BLaER1 treated with 17β-estradiol and CSF1 and Interleukin-3, amounts not matched to agents 10 nM and 100 nM (cell line): ENCODE results near the gene ACY1.
A peak's percentile ranks its signal among the peaks of the same experiment; 100 is the strongest.
"Not testable (repeated sequence)": the region's sequence is repeated elsewhere in the genome, so short reads cannot be mapped to it uniquely, and the experiment has no call there.

Source experiments
- H3K27ac ChIP-seq, 11 experiments: shearing (Covaris generic); formaldehyde crosslinking; 2 replicates each; pipeline ENCODE4 v1.8.1; 2022
- H3K27me3 ChIP-seq, 11 experiments: shearing (Covaris generic); formaldehyde crosslinking; 2 replicates each; pipeline ENCODE4 v1.8.1; 2022
- H3K36me3 ChIP-seq, 11 experiments: shearing (Covaris generic); formaldehyde crosslinking; 2 replicates each; pipeline ENCODE4 v1.8.1; 2022
- H3K4me1 ChIP-seq, 10 experiments: shearing (Covaris generic); formaldehyde crosslinking; 2 replicates each; pipeline ENCODE4 v1.8.1; 2022
- H3K4me2 ChIP-seq, 11 experiments: shearing (Covaris generic); formaldehyde crosslinking; 2 replicates each; pipeline ENCODE4 v1.8.1; 2022
- H3K4me3 ChIP-seq, 10 experiments: shearing (Covaris generic); formaldehyde crosslinking; 2 replicates each; pipeline ENCODE4 v1.8.1; 2022
- H3K9ac ChIP-seq, 11 experiments: shearing (Covaris generic); formaldehyde crosslinking; 2 replicates each; pipeline ENCODE4 v1.8.1; 2022
- H3K9me3 ChIP-seq, 11 experiments: shearing (Covaris generic); formaldehyde crosslinking; replicated peaks in 1 of 11; 2 replicates each; pipeline ENCODE4 v1.8.1; 2022
- H4K20me1 ChIP-seq, 11 experiments: shearing (Covaris generic); formaldehyde crosslinking; 2 replicates each; pipeline ENCODE4 v1.8.1; 2022
- Cebpa-rat ChIP-seq, 11 experiments: shearing (Covaris generic); IDR thresholded peaks; 2 replicates each; pipeline ENCODE4 v1.8.1; 2022

The ACY1 gene

DNA sequence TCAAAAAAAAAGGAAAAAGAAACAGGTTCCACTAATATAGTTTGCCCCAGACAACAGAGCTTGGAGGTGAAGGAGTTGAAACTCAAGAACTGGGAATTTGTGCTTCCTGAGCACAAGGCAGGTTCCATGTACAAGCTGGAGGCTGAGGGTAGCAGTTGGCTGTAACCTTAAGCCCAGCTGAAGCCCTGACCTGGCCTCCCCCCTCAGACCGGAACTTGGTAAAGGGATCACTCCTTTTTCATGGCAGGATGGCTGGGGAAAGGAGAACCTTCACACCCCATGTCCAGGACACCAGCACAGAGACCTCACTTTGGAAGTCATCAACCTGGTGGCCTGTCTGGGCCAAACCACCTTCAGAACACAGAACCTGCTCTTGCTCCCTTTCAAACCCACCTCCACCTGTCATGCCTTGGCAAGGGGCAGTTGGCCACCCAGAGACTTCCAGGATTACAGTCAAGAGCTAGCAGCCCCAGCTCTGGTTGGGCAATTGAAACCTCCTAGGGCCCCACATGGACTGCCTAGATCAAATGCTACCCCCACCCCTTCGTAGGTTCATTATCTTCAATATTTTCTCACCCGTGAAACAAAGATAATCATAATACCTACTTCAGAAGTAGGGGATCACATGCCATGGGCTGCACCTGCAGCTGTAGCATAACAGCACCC is 8.8 kb downstream of the ACY1 start:
- no peaks in the 10 kb centered on the region for H3K27me3 ChIP-seq
- peaks cover 37 to 46% (median 38%) of the 10 kb centered on the region in 10 experiments for H3K4me1 ChIP-seq
- peak overlapping the region in 10 of 11 experiments; percentile 3 to 96 (median 49); a peak in 13 of 22 replicates for H3K27ac ChIP-seq
- no peak for TF ChIP-seq Cebpa-rat (IDR thresholded peaks at IDR 0.05)
- no peaks in the 10 kb centered on the region for H3K9me3 ChIP-seq
- peak overlapping the region; percentile 7 to 99 (median 72); a peak in 18 of 22 replicates for H3K9ac ChIP-seq
- peaks cover 40 to 51% (median 42%) of the 10 kb centered on the region in 11 experiments for H3K36me3 ChIP-seq
- peak overlapping the region; percentile 65 to 100 (median 100) for H3K4me2 ChIP-seq
- peaks cover 35 to 79% (median 60%) of the 10 kb centered on the region in 11 experiments; a peak in 21 of 22 replicates for H4K20me1 ChIP-seq
- H3K4me3 ChIP-seq, result peak overlapping the region in 6 of 10 experiments; percentile 19 to 94 (median 66); a peak in 8 of 20 replicates

DNA sequence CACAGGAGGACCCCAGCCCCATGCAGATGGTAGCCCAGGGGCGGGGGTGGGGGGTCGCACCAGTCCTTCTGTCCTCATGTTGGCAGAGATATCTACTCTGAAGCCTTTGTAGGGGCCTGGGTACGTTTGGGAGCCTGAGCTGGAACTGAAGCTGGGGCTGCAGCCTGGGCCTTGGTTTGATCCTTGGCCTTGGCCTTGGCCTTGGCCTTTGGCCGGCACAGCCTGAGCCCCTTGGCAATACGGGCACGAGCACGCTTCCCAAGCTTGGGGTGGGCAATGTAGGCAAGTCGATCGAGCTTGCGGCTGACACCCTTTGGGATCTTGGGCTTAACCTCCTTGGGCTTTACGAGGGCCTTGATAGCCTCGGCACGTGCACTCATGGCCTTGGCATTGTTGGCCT is 10.3 kb downstream of the ACY1 start:
- H3K9ac ChIP-seq, result peak overlapping the region; percentile 94 to 99 (median 97); a peak in 21 of 22 replicates
- peaks cover 40 to 51% (median 42%) of the 10 kb centered on the region in 11 experiments for H3K36me3 ChIP-seq
- H4K20me1 ChIP-seq, result peaks cover 35 to 64% (median 57%) of the 10 kb centered on the region in 11 experiments; a peak in 21 of 22 replicates
- not testable (repeated sequence) for H3K9me3 ChIP-seq, H3K27me3 ChIP-seq
- peaks cover 37 to 46% (median 38%) of the 10 kb centered on the region in 10 experiments for H3K4me1 ChIP-seq
- peak overlapping the region in 5 of 11 experiments; percentile 91 to 96 (median 95); a peak in 8 of 22 replicates for H3K27ac ChIP-seq
- peak overlapping the region in 9 of 10 experiments; percentile 81 to 97 (median 90); a peak in 16 of 20 replicates for H3K4me3 ChIP-seq
- peak overlapping the region; percentile 97 to 100 (median 100) for H3K4me2 ChIP-seq

DNA sequence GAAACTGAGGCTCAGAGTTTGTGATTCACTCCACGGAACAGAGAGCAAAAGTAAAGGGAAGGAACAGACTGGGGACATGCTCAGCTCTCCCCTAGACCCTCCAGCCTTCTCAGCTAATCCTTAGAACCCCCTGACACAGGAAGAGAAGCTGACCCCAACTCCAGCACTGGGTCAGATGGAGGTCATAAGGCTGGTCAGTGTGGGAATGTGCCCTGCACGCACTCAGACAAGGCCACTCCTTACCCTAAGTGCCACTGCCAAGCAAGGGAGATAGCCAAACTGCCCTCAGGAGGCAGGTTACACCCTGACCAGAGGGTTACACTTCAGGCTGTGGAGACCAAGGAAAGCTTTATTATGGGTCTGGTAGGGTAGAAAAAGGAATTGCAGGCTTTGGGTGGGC is 11.2 kb downstream of the ACY1 start:
- Histone ChIP-seq H4K20me1 (peaks cover 35 to 56% (median 48%) of the 10 kb centered on the region in 11 experiments; a peak in 21 of 22 replicates), H3K4me3 (peak overlapping the region; percentile 75 to 97 (median 90)), H3K36me3 (peaks cover 40 to 51% (median 42%) of the 10 kb centered on the region in 11 experiments), H3K9ac (peak overlapping the region; percentile 94 to 99 (median 97)), H3K4me2 (peak overlapping the region; percentile 97 to 100 (median 100)), H3K9me3 (no peaks in the 10 kb centered on the region), H3K27me3 (no peaks in the 10 kb centered on the region), H3K4me1 (peaks cover 37 to 46% (median 38%) of the 10 kb centered on the region in 10 experiments), H3K27ac (peak overlapping the region; percentile 85 to 98 (median 95))
- TF ChIP-seq Cebpa-rat (IDR thresholded peaks at IDR 0.05), result no peak

DNA sequence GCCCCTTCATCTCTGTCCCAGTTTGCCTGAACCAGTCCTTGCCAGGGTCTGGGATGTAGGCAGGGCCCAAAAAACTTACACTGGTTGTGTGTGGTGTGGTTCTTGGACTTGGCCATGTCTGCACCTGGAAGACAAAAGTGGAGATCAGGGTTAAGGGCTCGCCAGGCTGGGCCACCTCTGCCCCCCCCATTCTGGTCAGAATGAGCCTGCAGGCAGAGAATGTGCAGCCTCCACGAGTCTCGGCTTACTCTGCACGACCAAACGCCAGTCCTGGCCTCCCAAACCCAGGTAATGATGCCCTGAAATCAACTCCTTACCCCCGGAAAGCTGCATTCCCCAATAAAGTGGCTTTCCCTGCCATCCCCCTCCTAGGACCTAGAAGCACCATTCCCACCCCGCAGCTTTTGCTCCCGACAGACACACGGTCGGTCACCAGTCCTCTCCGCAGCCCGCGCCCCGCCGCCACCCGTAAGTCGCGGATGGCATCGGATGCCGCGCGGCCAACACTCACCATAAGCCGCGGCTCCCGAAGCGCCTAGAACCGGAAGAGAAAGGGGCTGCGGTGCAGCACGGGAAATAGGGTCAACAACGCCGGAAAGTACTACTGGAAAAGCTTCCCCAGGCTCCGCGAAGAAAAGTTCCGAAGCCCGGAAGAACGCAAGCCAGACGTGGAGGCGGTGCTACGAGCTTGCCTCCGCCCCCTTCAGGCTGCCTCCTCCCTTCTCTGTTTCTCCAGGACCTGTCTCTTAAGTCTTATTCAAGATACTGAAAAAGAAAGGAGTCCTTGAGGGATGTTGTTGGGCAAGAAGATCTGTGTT is 12.2 kb downstream of the ACY1 start, which contains the start of gene RPL29:
TSS of gene RPL29 (minus strand) at position 550 of the 818 bp plus-strand sequence. CDS start at position 116, 434 bp downstream.
- H3K36me3 ChIP-seq, result peaks cover 40 to 45% (median 42%) of the 10 kb centered on the region in 11 experiments
- H3K4me2 ChIP-seq, result peak within 1 kb of the TSS; percentile 97 to 100 (median 100)
- peak within 1 kb of the TSS; percentile 85 to 98 (median 95) for H3K27ac ChIP-seq
- no peaks in the 10 kb centered on the region for H3K9me3 ChIP-seq
- peak within 1 kb of the TSS; percentile 94 to 99 (median 97) for H3K9ac ChIP-seq
- H3K4me3 ChIP-seq, result peak within 1 kb of the TSS; percentile 75 to 97 (median 90)
- H4K20me1 ChIP-seq, result peaks cover 33 to 45% (median 39%) of the 10 kb centered on the region in 11 experiments; a peak in 21 of 22 replicates
- peaks cover 37 to 48% (median 44%) of the 10 kb centered on the region in 10 experiments for H3K4me1 ChIP-seq
- no peaks in the 10 kb centered on the region for H3K27me3 ChIP-seq
- TF ChIP-seq Cebpa-rat (IDR thresholded peaks at IDR 0.05), result no peak

DNA sequence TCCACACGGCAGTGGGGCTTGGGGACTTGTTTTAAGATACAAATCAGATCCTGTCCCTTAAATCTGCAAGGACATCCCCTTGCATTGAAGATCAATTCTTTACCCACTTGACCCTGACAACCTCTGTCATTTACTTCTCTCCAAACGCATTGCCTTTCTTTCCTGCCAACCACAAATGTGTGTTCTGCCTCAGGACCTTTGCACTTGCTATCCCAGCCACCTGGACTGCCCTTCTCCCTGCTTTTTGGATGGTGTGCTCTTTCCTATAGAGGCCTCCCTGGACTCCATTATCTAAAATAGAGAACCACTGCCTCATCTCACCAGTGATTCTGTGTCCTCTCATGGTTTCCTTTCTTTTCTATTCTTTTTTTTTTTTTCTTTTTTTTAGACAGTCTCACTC is 13.8 kb downstream of the ACY1 start:
- Histone ChIP-seq H4K20me1 (peaks cover 20 to 29% (median 26%) of the 10 kb centered on the region in 11 experiments; a peak in 20 of 22 replicates), H3K36me3 (peaks cover 29 to 32% (median 31%) of the 10 kb centered on the region in 11 experiments), H3K4me1 (peaks cover 28 to 52% (median 46%) of the 10 kb centered on the region in 10 experiments), H3K4me2 (no peak overlapping the region), H3K9ac (0 out of 22 replicates have a peak overlapping the region, but pooled peaks of 1 of the 11 experiments have one; percentile 30), H3K4me3 (no peak overlapping the region), H3K27ac (no peak overlapping the region), H3K9me3 (no peaks in the 10 kb centered on the region), H3K27me3 (no peaks in the 10 kb centered on the region)
- no peak for TF ChIP-seq Cebpa-rat (IDR thresholded peaks at IDR 0.05)

DNA sequence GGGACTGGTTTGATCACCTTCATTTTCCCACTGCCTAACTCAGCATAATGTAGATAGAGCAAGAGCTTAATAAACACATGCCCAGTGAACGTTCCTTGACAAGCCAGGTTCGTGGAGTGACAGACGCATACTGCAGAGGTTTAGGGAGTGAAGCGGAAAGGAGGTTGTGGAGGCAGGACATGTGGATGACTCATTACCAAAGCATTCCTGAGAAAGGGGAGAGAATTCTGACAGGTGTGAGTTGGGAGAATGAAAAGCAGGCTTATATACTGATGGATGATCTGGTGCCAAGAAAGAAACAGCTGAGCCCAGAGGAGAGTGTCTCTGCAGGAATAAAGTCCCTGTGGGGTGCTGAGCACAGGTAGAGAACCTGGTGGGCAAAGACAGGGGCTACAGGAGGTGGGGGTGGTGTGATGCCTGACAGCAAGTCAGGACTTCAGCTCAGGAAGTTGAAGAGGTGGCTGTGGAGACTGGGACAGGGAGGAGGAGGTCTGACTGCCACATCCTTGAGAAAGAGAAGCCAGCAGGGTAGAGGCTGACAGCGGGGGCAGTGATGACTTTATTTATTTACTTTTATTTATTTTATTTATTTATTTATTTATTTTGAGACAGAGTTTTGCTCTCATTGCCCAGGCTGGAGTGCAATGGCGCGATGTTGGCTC is 14.7 kb downstream of the ACY1 start:
- no peaks in the 10 kb centered on the region for H3K27me3 ChIP-seq
- no peak overlapping the region for H3K4me3 ChIP-seq
- peak overlapping the region in 2 of 11 experiments; percentile 10 to 51; a peak in 3 of 22 replicates for H3K9ac ChIP-seq
- no peak overlapping the region for H3K27ac ChIP-seq
- no peaks in the 10 kb centered on the region for H3K9me3 ChIP-seq
- no peak overlapping the region for H3K4me2 ChIP-seq
- peaks cover 20 to 23% (median 22%) of the 10 kb centered on the region in 11 experiments for H3K36me3 ChIP-seq
- no peak for TF ChIP-seq Cebpa-rat (IDR thresholded peaks at IDR 0.05)
- H4K20me1 ChIP-seq, result peaks cover 12 to 20% (median 17%) of the 10 kb centered on the region in 11 experiments; a peak in 18 of 22 replicates
- H3K4me1 ChIP-seq, result peaks cover 20 to 52% (median 39%) of the 10 kb centered on the region in 10 experiments

DNA sequence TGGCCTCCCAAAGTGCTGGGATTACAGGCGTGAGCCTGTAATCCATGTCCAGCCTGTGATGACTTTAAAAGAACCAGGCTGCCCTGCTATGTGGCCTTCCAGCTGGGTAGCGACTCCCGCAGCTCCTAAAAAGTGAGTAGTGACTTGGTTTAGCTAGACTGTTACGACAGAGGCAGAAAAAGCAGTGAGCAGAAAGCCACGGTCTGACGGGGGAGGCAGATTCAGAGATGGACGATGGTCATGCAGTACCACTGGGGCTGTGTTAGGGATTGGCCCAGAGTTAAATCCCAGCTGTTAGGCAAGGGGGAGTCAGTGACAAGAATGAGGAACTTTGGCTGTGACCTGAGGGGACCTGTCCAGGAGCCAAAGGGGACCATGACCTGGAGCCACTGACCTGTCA is 15.4 kb downstream of the ACY1 start:
- no peak overlapping the region for H3K27ac ChIP-seq
- peaks cover 5 to 13% (median 10%) of the 10 kb centered on the region in 11 experiments; a peak in 16 of 22 replicates for H4K20me1 ChIP-seq
- peak overlapping the region in 1 of 11 experiments; percentile 40; a peak in 1 of 22 replicates for H3K9ac ChIP-seq
- peaks cover 12 to 49% (median 32%) of the 10 kb centered on the region in 10 experiments for H3K4me1 ChIP-seq
- H3K27me3 ChIP-seq, result no peaks in the 10 kb centered on the region
- no peak overlapping the region for H3K4me3 ChIP-seq
- no peak for TF ChIP-seq Cebpa-rat (IDR thresholded peaks at IDR 0.05)
- peaks cover 14 to 16% (median 15%) of the 10 kb centered on the region in 11 experiments for H3K36me3 ChIP-seq
- no peaks in the 10 kb centered on the region for H3K9me3 ChIP-seq
- H3K4me2 ChIP-seq, result no peak overlapping the region

DNA sequence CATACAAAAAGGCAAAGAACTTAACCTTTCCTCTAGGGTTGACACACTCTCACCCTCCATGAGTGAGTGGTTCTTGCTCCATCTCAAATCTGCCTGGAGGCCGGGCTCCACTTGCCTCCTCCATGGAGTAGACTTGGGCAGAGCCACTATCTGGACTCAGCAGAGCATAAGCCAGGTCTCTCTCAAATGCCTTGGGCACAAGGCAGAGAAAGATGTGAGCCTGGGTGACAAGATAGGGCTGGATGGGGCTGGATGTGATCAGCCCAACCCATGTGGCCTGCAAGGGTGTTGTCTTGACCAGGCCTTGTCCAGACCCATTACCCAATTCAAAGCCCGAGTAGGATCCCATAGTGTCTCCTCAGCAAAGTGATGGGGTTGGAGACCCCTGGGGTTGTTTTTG is 16.5 kb downstream of the ACY1 start:
- no peak for TF ChIP-seq Cebpa-rat (IDR thresholded peaks at IDR 0.05)
- Histone ChIP-seq H3K27ac (no peak overlapping the region), H3K4me1 (peaks cover 12 to 49% (median 32%) of the 10 kb centered on the region in 10 experiments), H3K4me3 (no peak overlapping the region), H3K4me2 (peak overlapping the region in 4 of 11 experiments; percentile 6 to 27 (median 23); a peak in 5 of 22 replicates), H3K9me3 (no peaks in the 10 kb centered on the region), H3K27me3 (no peaks in the 10 kb centered on the region), H3K9ac (peak overlapping the region in 6 of 11 experiments; percentile 12 to 44 (median 22); a peak in 4 of 22 replicates), H4K20me1 (peaks cover 0 to 2% (median 0%) of the 10 kb centered on the region in 11 experiments; a peak in 3 of 22 replicates), H3K36me3 (peaks cover 3 to 5% (median 5%) of the 10 kb centered on the region in 11 experiments)
